ENCODE data around the gene IPPK. TPM values are rescaled to one million over a fixed set of nuclear protein-coding genes. Genes with fewer than 3 reads are reported as not detected.

IPPK gene
- total RNA-seq, 4 donors from 2014 or later, result 41.8 to 86.9 (median 46.1) TPM

DNA sequence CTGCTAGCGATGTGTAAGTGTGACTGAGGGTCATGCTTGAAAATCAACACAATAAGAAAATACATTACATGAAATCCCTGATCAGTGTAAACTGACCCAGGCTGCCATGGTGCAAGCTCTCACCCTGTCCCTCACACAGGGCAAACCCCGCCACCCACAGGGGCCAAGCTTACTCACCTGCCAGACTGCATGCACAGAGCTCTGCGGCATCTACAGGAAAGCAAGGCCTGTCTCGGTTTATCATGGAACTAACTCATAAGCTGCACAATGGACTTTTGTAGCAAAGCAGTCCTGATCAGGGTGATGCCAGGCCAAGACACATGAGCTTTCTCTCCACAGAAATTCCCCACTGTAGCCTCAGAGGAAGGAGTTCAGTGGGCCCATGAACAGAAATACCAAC lies 9.7 kb downstream of the IPPK start:
- no peak for TF ChIP-seq POLR2A (IDR thresholded peaks at IDR 0.05)
- TF ChIP-seq, protein P1, sequence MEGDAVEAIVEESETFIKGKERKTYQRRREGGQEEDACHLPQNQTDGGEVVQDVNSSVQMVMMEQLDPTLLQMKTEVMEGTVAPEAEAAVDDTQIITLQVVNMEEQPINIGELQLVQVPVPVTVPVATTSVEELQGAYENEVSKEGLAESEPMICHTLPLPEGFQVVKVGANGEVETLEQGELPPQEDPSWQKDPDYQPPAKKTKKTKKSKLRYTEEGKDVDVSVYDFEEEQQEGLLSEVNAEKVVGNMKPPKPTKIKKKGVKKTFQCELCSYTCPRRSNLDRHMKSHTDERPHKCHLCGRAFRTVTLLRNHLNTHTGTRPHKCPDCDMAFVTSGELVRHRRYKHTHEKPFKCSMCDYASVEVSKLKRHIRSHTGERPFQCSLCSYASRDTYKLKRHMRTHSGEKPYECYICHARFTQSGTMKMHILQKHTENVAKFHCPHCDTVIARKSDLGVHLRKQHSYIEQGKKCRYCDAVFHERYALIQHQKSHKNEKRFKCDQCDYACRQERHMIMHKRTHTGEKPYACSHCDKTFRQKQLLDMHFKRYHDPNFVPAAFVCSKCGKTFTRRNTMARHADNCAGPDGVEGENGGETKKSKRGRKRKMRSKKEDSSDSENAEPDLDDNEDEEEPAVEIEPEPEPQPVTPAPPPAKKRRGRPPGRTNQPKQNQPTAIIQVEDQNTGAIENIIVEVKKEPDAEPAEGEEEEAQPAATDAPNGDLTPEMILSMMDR (IDR thresholded peaks at IDR 0.05), result no peak
- Histone ChIP-seq H3K36me3 (peaks cover 6 to 76% (median 13%) of the 10 kb centered on the region in 3 donors), H3K27ac (peak overlapping the region in 1 of 4 donors; percentile 56), H3K4me3 (no peak overlapping the region), H3K27me3 (no peaks in the 10 kb centered on the region), H3K9me3 (no peaks in the 10 kb centered on the region), H3K4me1 (peaks cover 30 to 87% (median 34%) of the 10 kb centered on the region in 3 donors)
- DNase-seq, result no peak
- intact Hi-C loops (cut with DNase I), result no loop called here
- 80 to 83% methylated on average over 3 to 4 of the region's 4 CpGs for WGBS, 2 donors

DNA sequence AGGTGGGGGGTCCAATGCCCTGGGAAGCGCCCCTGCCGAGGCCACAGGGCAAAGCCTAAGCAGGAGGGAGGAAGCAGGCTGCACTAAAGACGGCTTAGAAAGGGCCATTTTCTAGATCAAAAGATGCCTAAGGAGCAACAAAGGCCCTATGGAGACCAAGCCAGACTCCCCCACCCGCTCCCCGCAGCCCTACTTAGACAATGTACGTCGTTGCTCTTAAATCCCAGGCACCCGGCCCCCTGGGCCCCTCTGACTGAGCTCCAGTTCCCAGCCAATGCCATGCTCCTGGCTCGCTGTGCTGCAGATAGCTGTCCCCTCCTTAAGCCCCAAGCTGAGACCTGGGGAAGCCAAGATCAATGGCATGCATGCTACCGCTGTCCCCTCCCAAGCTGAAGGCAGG lies 10.3 kb downstream of the IPPK start:
- peaks cover 6 to 81% (median 8%) of the 10 kb centered on the region in 3 donors for H3K36me3 ChIP-seq
- peaks cover 32 to 85% (median 33%) of the 10 kb centered on the region in 3 donors for H3K4me1 ChIP-seq
- WGBS, 2 donors, result 86 to 95% methylated on average over 4 to 10 of the region's 10 CpGs
- no peak for DNase-seq
- no peak overlapping the region for H3K4me3 ChIP-seq
- intact Hi-C loops (cut with DNase I), result no loop called here
- H3K27ac ChIP-seq, result no peak overlapping the region
- TF ChIP-seq, protein P1 (IDR thresholded peaks at IDR 0.05), result no peak
- TF ChIP-seq POLR2A (IDR thresholded peaks at IDR 0.05), result no peak
- H3K27me3 ChIP-seq, result no peaks in the 10 kb centered on the region
- H3K9me3 ChIP-seq, result no peaks in the 10 kb centered on the region

DNA sequence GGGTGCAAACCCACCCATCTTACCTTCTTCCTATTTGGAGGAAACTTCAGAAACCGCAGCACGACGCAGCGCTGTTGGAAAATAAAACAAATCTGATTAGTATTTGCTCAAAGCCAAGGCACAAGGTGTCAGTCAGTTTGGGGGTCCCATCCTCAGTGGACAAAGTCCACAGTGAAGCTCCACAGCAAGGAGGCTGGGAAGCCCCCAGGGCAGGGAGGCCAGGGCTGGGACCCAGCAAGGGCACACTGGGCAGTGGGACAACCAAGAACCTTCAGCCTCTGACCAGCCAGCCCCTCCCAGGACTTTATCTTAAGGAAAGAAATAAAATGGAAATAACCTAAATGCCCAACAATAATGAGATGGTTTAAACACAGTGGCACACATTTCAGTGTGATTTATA lies 11.3 kb downstream of the IPPK start:
- no peak overlapping the region for H3K4me3 ChIP-seq
- H3K9me3 ChIP-seq, result no peaks in the 10 kb centered on the region
- no peak overlapping the region for H3K27ac ChIP-seq
- H3K27me3 ChIP-seq, result no peaks in the 10 kb centered on the region
- peaks cover 39 to 85% (median 42%) of the 10 kb centered on the region in 3 donors for H3K4me1 ChIP-seq
- WGBS, 2 donors, result 96 to 98% methylated on average over 4 of the region's 4 CpGs
- no peak for DNase-seq
- TF ChIP-seq POLR2A (IDR thresholded peaks at IDR 0.05), result no peak
- TF ChIP-seq, protein P1 (IDR thresholded peaks at IDR 0.05), result no peak
- intact Hi-C loops (cut with DNase I), result no loop called here
- peaks cover 6 to 81% (median 6%) of the 10 kb centered on the region in 3 donors for H3K36me3 ChIP-seq

DNA sequence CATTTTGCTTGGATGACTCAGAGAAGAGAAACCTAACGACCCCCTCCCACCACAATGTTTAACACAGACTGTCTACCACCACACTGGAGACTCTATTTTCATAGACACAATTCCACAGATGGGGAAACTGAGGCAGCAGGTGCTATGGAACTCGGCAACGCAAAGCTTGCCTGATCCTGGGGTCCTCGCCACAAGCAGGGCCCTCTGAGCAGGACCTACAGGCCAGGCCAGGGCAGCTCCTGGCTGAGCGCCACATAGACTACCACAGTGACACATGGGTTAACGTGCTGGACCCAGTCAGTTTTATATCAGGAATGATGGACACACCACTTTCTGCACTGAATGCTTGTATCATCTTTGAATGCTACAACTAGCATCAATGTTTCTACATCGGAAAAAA lies 11.8 kb downstream of the IPPK start:
- no peaks in the 10 kb centered on the region for H3K9me3 ChIP-seq
- H3K27me3 ChIP-seq, result no peaks in the 10 kb centered on the region
- H3K27ac ChIP-seq, result peak overlapping the region in 3 of 4 donors; percentile 89 to 96 (median 93)
- no peak overlapping the region for H3K4me3 ChIP-seq
- intact Hi-C loops (cut with DNase I), result no loop called here
- H3K4me1 ChIP-seq, result peaks cover 39 to 89% (median 45%) of the 10 kb centered on the region in 3 donors
- peaks cover 6 to 81% (median 6%) of the 10 kb centered on the region in 3 donors for H3K36me3 ChIP-seq
- no peak for DNase-seq
- TF ChIP-seq, protein P1 (IDR thresholded peaks at IDR 0.05), result no peak
- TF ChIP-seq POLR2A (IDR thresholded peaks at IDR 0.05), result no peak
- 89 to 100% methylated on average over 2 to 5 of the region's 7 CpGs for WGBS, 2 donors

DNA sequence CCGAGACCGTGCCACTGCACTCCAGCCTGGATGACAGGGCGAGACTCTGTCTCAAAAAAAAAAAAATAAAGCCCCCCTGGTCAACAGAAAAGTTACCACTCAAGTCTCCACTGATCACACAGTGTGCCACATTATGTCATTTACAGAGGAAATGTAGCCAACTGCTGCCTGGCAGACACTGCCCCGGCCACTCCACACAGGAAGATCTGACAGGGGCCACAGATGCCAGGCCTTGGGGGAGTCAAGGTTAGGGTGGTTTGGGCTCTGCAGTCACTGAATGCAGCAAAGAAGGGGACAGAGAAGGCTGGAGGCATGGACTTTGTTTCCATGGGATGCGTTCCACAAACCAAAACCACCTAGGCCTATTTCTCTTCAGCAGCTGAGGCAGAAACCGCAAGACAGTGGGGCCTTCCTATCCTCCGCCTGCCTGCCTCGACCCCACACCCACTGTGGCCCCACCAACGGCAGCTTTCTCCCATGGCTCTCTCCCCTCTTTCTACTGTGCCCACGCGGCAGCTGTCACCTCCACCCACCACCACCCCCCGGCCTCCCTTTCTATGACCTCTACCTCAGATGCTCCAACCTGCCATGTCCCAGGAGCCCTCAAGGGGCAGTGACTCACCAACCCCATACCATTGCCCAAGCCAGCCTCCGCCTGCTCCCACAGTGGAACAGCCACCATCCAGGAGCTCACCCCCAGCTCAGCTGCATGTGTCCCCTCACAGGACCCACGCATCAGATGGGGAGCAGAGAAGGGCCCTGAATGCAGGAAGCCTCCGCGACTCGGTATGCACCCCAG lies 12.4 kb downstream of the IPPK start:
- peaks cover 6 to 81% (median 6%) of the 10 kb centered on the region in 3 donors for H3K36me3 ChIP-seq
- TF ChIP-seq POLR2A (IDR thresholded peaks at IDR 0.05), result no peak
- TF ChIP-seq, protein P1 (IDR thresholded peaks at IDR 0.05), result peak in 2 of 6 experiments; percentile 11 to 35
- peak overlapping the region; percentile 51 to 96 (median 91) for H3K27ac ChIP-seq
- no peaks in the 10 kb centered on the region for H3K9me3 ChIP-seq
- intact Hi-C loops (cut with DNase I), result no loop called here
- WGBS, 2 donors, result 81 to 88% methylated on average over 16 of the region's 17 CpGs
- peaks cover 39 to 88% (median 47%) of the 10 kb centered on the region in 3 donors for H3K4me1 ChIP-seq
- no peak for DNase-seq
- H3K27me3 ChIP-seq, result no peaks in the 10 kb centered on the region
- no peak overlapping the region for H3K4me3 ChIP-seq
